Measurements from ENCODE around the gene CTSS. TPM values are rescaled to one million over a fixed set of nuclear protein-coding genes. Genes with fewer than 3 reads are reported as not detected.

Gene CTSS
- total RNA-seq, 1 experiment from 2014 or later = not detected

DNA sequence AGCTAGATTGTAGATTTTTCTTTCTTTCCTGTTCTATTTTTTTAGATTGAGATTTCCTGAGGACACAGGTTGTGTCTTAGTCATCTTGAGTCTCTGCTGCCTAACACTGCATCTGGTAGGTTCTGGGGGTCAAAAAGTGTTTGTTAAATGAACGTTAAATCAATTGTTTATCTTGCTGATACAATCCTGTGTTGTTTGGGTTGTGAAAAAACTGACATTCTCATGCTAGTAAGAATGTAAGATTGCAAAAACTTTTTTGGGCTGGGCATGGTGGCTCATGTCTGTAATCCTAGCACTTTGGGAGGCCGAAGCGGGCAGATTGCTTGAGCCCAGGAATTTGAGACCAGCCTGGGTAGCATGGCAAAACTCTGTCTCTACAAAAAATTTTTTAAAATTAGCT, 39.1 kb upstream of the CTSS start:
- Histone ChIP-seq H2AK5ac (ENCODE audit: insufficient read length, low read length) (no peak overlapping the region), H3T11ph (ENCODE audit: low read length) (no peak overlapping the region), H3K9me3 (ENCODE audit: control insufficient read depth, low read depth, low read length) (no peaks in the 10 kb centered on the region), H4K8ac (replicated peaks; ENCODE audit: insufficient read length, low read depth, low read length) (no peak overlapping the region), H3K27ac (ENCODE audit: insufficient read length, low read depth, low read length) (no peak overlapping the region), H4K91ac (ENCODE audit: insufficient read length, low read depth, low read length) (no peak overlapping the region), H3K56ac (ENCODE audit: insufficient read length, low read depth, low read length) (no peak overlapping the region), H3K27me3 (ENCODE audit: insufficient read depth, low read length) (no peaks in the 10 kb centered on the region), H3K4me2 (ENCODE audit: insufficient read depth, insufficient read length, low read length) (no peak overlapping the region), H4K5ac (ENCODE audit: insufficient read length, low read depth, low read length) (no peak overlapping the region), H3K23me2 (ENCODE audit: insufficient read length, low read depth, low read length, poor library complexity, severe bottlenecking) (no peaks in the 10 kb centered on the region), H2AFZ (ENCODE audit: low read length) (no peak overlapping the region), H3K4ac (ENCODE audit: low read depth, low read length) (no peak overlapping the region), H3K14ac (ENCODE audit: insufficient read depth, low read length) (no peak overlapping the region), H3K4me1 (ENCODE audit: insufficient read depth, low read length) (peaks cover 13% of the 10 kb centered on the region; the same call in 1 of the 2 replicates), H3K23ac (ENCODE audit: insufficient read length, low read depth, low read length) (no peak overlapping the region), H2BK5ac (ENCODE audit: insufficient read length, low read length) (no peak overlapping the region), H2BK120ac (ENCODE audit: low read depth, low read length, poor library complexity, severe bottlenecking) (no peak overlapping the region), H3K9ac (ENCODE audit: extremely low read depth, insufficient read length, low read length) (no peak overlapping the region), H3K79me2 (ENCODE audit: insufficient read depth, low read length) (no peaks in the 10 kb centered on the region), H4K20me1 (ENCODE audit: control insufficient read depth, insufficient read depth, insufficient read length) (no peaks in the 10 kb centered on the region), H2BK20ac (ENCODE audit: low read depth, low read length, poor library complexity, severe bottlenecking) (no peak overlapping the region), H3K79me1 (ENCODE audit: insufficient read depth, low read depth, low read length, poor library complexity, severe bottlenecking) (no peaks in the 10 kb centered on the region), H2BK12ac (ENCODE audit: insufficient read length, low read depth, low read length) (no peak overlapping the region), H2BK15ac (ENCODE audit: low read depth, low read length) (no peak overlapping the region), H3K18ac (ENCODE audit: insufficient read length, low read depth, low read length) (no peak overlapping the region)
- TF ChIP-seq, protein P1, sequence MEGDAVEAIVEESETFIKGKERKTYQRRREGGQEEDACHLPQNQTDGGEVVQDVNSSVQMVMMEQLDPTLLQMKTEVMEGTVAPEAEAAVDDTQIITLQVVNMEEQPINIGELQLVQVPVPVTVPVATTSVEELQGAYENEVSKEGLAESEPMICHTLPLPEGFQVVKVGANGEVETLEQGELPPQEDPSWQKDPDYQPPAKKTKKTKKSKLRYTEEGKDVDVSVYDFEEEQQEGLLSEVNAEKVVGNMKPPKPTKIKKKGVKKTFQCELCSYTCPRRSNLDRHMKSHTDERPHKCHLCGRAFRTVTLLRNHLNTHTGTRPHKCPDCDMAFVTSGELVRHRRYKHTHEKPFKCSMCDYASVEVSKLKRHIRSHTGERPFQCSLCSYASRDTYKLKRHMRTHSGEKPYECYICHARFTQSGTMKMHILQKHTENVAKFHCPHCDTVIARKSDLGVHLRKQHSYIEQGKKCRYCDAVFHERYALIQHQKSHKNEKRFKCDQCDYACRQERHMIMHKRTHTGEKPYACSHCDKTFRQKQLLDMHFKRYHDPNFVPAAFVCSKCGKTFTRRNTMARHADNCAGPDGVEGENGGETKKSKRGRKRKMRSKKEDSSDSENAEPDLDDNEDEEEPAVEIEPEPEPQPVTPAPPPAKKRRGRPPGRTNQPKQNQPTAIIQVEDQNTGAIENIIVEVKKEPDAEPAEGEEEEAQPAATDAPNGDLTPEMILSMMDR (conservative IDR thresholded peaks at IDR 0.05) = no peak
- Mint-ChIP-seq H3K4me1 (peaks cover 31 to 33% of the 10 kb centered on the region in 2 experiments), H3K36me3 (ENCODE audit: insufficient read depth in 1 of 3, low read depth in 3 of 3) (no peaks in the 10 kb centered on the region; a peak in 1 of 7 replicates), H3K9me3 (no peaks in the 10 kb centered on the region), H3K27ac (no peak overlapping the region), H3K27me3 (ENCODE audit: low read depth) (no peaks in the 10 kb centered on the region), H3K4me3 (no peak overlapping the region)
- WGBS (ENCODE audit: extremely low coverage, insufficient read length, low lambda C conversion rate) = no CpG with 5 or more reads among the region's 3 CpGs
- no peak for DNase-seq
